Central memory CD8-positive, alpha-beta T cell (primary cell): ENCODE data around the gene CRYGN.

ENCODE experiments used
- ATAC-seq: fragments of 150-1000 bp; cut with Tn5 transposase; replicated peaks from 2 replicates; pipeline ENCODE4 v1.10.0; 2022; ENCODE audit warnings: mild to moderate bottlenecking, moderate FRiP score, moderate number of reproducible peaks; ENCODE audit not compliant: poor library complexity, severe bottlenecking; ENCODE audit errors: extremely low read depth
- DNase-seq, 2 donors: peaks; one replicate each; pipeline ENCODE4 v3.0.0; 2021; ENCODE audit warnings: low spot score in 2 of 2
- H3K27ac Mint-ChIP-seq: one replicate; pipeline ENCODE4 v1.8.0; 2022; ENCODE audit warnings: low read depth, mild to moderate bottlenecking, moderate library complexity, mixed read lengths
- H3K27me3 Mint-ChIP-seq: one replicate; pipeline ENCODE4 v1.8.0; 2022; ENCODE audit warnings: mixed read lengths
- H3K36me3 Mint-ChIP-seq: one replicate; pipeline ENCODE4 v1.8.0; 2022; ENCODE audit warnings: mild to moderate bottlenecking, moderate library complexity, mixed read lengths; ENCODE audit not compliant: insufficient read depth
- H3K4me1 Mint-ChIP-seq: one replicate; pipeline ENCODE4 v1.8.0; 2022; ENCODE audit warnings: mixed read lengths
- H3K4me3 Mint-ChIP-seq: one replicate; pipeline ENCODE4 v1.8.0; 2022; ENCODE audit warnings: mild to moderate bottlenecking, moderate library complexity, mixed read lengths
- H3K9me3 Mint-ChIP-seq: one replicate; pipeline ENCODE4 v1.8.0; 2022; ENCODE audit warnings: mixed read lengths

Gene CRYGN, protein sequence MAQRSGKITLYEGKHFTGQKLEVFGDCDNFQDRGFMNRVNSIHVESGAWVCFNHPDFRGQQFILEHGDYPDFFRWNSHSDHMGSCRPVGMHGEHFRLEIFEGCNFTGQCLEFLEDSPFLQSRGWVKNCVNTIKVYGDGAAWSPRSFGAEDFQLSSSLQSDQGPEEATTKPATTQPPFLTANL

DNA sequence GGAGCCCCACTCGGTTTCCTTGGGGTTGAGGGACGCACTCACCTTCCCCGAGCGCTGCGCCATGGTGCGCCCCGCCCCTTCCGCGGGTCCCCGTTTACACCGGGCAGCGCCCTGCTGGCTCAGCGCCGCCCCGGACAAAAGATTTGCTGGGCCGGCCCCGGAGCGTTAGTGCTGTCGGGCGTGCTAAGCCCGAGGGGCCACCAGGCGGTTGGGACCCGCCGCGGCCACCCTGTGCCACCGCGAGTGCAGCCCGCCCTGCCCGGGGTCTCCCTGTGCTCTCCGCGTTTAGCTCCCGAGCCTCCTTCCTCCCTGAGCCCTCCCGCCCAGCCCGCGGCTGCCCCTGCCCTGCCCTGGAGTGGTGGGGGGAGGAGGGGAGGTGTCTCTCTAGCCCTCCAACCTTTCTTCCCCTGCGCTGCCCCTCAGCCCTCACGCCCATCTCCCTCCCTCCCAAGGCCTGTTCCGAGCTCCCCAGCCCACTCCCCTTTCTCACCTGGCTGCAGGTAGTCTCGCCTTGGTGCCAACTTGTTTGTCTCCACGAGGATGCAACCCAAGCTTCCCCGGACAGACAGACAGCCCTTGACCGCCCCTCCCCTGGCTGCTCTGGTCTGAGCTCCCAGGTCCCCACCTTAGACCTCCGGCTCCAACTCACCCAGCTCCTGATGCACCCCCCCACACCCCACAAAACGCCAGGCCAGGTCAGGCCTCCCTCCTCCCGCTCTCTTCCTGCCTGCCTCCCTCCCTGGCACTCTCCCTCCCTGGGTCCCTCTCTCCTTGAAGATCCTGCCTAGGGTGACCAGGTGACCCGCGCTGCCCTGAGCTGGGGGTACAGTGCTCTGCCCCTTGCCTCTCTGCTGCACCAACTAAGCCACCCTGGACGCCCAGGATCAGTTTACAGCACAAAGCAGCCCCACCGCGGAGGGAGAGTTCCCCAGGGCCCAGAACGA is at the start of gene CRYGN:
TSS of gene CRYGN (minus strand) at position 287 of the 944 bp plus-strand sequence. CDS start at position 63, 224 bp downstream.
- no peak for ATAC-seq
- Mint-ChIP-seq H3K4me1 (peaks cover 15% of the 10 kb centered on the region), H3K27ac (peak within 1 kb of the TSS; percentile 79), H3K36me3 (no peaks in the 10 kb centered on the region), H3K27me3 (no peaks in the 10 kb centered on the region), H3K9me3 (no peaks in the 10 kb centered on the region), H3K4me3 (peak within 1 kb of the TSS; percentile 52)
- no peak for DNase-seq

DNA sequence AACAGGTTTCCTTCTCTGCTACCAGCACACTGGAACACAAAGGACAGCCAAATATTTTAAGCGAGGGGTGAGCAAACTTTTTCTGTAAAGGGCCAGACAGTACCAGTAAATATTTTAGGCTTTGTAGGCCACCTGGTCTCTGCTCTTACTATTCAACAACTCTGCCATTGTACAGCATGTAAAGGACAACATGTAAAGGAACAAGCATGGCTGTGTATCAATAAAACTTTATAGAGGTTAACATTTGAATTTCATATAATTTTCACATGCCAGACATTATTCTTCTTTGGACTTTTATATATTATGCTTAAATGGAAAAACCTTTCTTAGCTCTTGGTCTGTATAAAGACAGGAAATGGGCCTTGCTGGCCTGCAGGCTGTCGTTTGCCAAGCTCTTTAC is 49.6 kb upstream of the CRYGN start:
- no peak overlapping the region for H3K4me3 Mint-ChIP-seq
- peaks cover 48% of the 10 kb centered on the region for H3K4me1 Mint-ChIP-seq
- DNase-seq = no peak
- no peak overlapping the region for H3K27ac Mint-ChIP-seq
- ATAC-seq = no peak
- no peaks in the 10 kb centered on the region for H3K9me3 Mint-ChIP-seq
- no peaks in the 10 kb centered on the region for H3K27me3 Mint-ChIP-seq
- H3K36me3 Mint-ChIP-seq = peaks cover 27% of the 10 kb centered on the region

DNA sequence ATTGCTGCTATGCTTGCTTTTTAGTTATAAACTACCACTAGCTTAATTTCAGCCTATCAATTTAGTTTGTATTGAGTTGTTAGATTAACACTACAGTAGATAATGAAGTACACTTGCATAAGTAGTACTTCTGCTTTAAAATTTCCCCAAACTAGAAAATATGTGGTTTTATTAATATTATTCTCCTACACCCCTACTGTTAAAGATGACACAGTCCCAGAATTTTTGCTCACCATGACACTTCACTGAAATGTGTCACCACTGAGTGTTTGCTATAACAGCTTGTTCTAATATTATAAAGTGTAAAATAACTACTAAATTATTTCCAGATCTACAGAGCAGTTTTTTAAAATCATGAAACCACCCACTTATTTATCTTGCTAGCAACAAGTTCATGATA is 48.2 kb upstream of the CRYGN start:
- no peaks in the 10 kb centered on the region for H3K9me3 Mint-ChIP-seq

DNA sequence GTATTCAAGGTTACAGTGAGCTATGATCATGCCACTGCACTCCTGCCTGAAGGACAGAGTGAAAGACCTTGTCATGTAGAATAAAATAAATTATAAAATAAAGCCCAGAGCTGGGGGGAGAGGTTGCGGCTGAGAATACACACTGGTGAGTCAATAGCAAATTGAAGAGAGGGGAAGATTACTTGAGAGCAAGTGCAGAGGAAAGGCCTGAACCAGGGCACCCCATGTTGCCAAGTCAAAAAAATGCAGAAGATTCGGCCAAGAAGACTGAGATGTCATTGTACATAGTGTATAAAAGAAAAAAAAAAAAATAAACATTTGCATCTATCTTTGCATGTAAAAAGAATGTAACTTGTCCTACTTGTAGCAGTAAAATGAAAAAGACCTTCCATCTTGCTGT is 47.3 kb upstream of the CRYGN start:
- no peak for ATAC-seq
- H3K27ac Mint-ChIP-seq = peak overlapping the region; percentile 75
- no peak overlapping the region for H3K4me3 Mint-ChIP-seq
- no peaks in the 10 kb centered on the region for H3K9me3 Mint-ChIP-seq
- no peaks in the 10 kb centered on the region for H3K27me3 Mint-ChIP-seq
- H3K36me3 Mint-ChIP-seq = peaks cover 35% of the 10 kb centered on the region
- no peak for DNase-seq
- H3K4me1 Mint-ChIP-seq = peaks cover 45% of the 10 kb centered on the region

More for the DNA sequence above, 48.2 kb upstream of the CRYGN start:
- Mint-ChIP-seq H3K36me3 (peaks cover 31% of the 10 kb centered on the region), H3K27me3 (no peaks in the 10 kb centered on the region), H3K27ac (no peak overlapping the region), H3K4me1 (peaks cover 39% of the 10 kb centered on the region), H3K4me3 (no peak overlapping the region)
- DNase-seq = no peak
- ATAC-seq = no peak

DNA sequence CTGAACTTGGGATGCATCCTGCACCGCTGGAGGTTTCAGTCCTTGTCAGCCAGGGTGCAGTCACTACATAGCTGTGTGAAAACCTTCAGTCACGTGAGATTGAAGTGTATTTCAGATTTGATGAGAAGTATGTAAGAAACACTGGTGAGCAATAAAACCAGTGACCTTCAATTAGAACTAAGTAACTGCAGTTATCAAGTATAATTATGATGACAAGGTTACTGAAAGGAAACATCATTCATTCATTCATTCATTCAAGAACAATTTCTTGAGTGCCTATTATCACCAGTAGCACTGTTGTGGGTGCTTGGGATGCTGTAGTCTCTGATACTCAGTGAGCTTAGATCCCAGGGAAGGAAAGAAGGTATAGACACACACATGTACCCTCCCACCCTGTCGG is 46.1 kb upstream of the CRYGN start:
- no peak for DNase-seq
- Mint-ChIP-seq H3K27ac (peak overlapping the region; percentile 75), H3K27me3 (no peaks in the 10 kb centered on the region), H3K4me3 (no peak overlapping the region), H3K9me3 (no peaks in the 10 kb centered on the region), H3K4me1 (peaks cover 56% of the 10 kb centered on the region), H3K36me3 (peaks cover 43% of the 10 kb centered on the region)
- ATAC-seq = no peak

DNA sequence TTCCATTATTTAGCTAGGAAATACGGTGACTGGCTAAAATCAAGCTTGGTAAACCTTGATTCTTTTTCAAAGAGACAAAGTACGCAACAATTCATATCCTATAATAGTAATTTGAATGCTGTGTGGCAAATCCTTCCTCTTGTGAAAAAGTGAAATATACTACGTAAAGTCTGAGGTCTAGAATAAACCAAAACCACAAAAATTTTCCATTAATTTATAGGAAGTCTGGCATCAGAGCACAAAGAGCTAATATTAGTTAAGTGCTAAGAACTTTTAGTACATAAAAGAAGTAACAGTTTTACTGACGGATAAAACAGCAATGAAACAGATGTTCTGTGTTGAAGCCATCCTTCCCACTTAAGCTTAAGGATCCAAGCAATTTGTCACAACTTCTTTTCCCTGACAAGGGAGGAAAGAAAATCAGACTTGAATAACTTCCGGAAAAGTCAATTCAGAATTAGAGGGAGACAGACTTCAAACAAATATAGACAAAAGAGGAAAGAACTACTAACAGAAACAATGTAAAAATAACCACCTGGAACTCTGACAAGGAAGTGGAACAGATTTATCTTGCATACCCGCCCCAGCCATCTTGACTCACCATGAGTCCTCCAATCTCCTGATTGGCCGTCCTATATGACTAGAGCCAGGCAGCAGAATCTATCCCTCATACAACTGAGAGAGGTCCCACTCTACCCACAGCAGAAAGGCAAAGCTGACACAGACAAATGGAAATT is 45.2 kb upstream of the CRYGN start:
- no peak overlapping the region for H3K4me3 Mint-ChIP-seq
- peaks cover 52% of the 10 kb centered on the region for H3K4me1 Mint-ChIP-seq
- H3K36me3 Mint-ChIP-seq = peaks cover 40% of the 10 kb centered on the region
- H3K27ac Mint-ChIP-seq = no peak overlapping the region
- no peak for ATAC-seq
- no peaks in the 10 kb centered on the region for H3K9me3 Mint-ChIP-seq
- no peak for DNase-seq
- no peaks in the 10 kb centered on the region for H3K27me3 Mint-ChIP-seq

DNA sequence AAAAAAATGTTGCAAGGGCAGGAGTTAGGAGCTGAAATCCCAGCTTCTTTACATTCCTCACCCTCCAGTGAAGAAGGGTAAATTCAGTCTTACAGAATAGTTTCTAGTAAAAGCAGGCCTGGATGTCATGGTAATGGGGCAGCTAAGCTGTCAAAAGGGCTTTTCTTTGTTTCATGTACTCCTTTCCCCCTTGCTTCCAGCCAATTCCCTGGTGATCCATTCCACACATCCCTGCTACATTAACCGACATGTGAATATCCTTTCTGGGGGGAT is 43.7 kb upstream of the CRYGN start:
- DNase-seq = no peak
- Mint-ChIP-seq H3K27me3 (no peaks in the 10 kb centered on the region), H3K4me3 (no peak overlapping the region), H3K4me1 (peaks cover 53% of the 10 kb centered on the region), H3K9me3 (no peaks in the 10 kb centered on the region), H3K27ac (peak overlapping the region; percentile 14), H3K36me3 (peaks cover 42% of the 10 kb centered on the region)
- ATAC-seq = no peak

DNA sequence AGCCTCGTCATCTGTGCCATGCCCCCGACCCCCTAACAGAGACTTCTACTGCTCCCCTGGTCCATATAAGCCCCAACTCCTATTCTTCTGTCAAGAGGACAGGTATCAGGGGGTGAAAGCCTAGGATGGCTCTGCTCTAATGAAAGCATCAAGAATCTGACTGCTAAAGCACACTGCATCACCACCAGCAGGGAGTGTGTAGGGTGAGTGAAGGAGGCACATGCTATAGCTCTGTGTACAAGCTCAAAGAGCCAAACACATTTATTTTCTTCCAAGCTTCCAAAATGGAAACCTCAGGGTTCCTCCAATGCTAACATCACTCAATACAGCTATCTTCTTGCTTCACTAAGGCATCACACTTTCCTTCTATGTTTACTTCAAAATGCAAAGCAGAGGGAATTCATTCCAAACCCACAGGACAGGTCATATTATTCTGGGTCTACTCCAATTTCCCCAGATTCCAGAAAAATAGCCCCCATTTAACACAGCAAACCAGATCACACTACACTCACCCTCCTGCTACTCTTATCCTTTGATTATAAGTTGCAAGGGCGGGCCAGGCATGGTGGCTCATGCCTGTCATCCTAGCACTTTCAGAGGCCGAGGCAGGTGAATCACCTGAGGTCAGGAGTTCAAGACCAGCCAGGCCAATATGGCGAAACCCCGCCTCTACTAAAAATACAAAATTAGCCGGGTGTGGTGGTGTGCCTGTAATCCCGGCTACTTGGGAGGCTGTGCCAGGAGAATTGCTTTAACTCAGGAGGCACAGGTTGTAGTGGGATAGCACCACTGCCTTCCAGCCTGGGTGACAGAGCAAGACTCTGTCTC is 43.2 kb upstream of the CRYGN start:
- H3K27me3 Mint-ChIP-seq = no peaks in the 10 kb centered on the region
- H3K36me3 Mint-ChIP-seq = peaks cover 42% of the 10 kb centered on the region
- no peak overlapping the region for H3K4me3 Mint-ChIP-seq
- no peak for DNase-seq
- H3K4me1 Mint-ChIP-seq = peaks cover 52% of the 10 kb centered on the region
- peak overlapping the region; percentile 30 for H3K27ac Mint-ChIP-seq
- no peak for ATAC-seq
- no peaks in the 10 kb centered on the region for H3K9me3 Mint-ChIP-seq

DNA sequence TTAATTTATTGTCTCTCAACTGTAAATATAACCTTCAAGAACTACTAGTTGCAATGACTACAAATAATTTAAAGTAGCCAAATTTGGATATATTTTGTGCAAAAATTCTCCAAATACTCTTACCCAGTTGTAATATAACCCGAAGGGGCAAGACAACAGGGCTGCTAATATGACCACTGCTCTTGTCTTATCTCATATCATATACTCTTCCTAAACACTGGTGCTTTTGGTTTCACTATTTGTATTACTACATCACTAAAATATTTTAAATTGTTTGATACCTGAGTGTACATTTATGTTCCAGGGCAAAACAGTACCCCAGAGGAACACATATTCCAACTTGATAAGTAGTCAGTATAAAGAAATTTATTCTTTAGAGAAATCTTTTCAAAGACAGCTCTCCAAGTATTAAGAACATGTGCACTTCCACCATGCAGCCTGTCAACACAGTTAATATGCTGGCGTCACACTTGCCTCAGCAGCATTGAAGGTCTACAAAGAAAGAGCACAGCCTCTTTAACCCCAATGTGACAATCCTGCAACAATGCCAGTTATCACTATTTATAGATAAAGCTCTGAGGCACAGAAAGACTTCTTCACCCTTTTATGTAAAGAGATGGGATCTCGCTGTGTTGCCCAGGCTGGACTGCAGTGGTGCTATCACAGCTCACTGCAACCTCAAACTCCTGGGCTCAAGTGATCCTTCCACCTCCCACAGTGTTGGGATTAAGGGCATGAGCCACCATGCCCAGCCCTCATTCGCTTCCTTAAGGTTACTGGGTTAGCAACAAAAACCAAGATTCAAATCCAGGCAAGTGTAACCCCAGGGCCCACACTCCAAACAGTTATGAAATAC is 41.9 kb upstream of the CRYGN start:
- Mint-ChIP-seq H3K36me3 (peaks cover 42% of the 10 kb centered on the region), H3K27ac (peak overlapping the region; percentile 44), H3K4me1 (peaks cover 50% of the 10 kb centered on the region), H3K9me3 (no peaks in the 10 kb centered on the region), H3K27me3 (no peaks in the 10 kb centered on the region), H3K4me3 (no peak overlapping the region)
- DNase-seq = no peak
- no peak for ATAC-seq

DNA sequence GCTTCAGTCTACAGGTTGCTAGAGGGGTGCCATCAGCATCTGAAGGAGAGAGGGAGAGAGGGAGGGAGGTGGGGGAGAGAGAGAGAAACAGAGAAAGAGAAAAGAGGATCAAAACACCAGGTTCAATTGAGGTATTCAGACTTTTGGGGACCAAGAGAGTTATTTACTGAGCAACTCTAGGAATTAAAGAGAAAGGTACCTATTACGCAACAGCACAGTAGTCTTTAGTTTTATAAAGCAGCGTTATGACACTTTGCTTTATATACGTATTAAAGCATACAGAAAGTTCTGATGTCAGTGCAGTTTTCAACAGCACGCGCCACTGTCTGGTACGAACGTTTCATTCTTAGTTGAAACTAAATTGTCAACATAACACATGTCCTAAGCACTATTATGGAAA is 37.9 kb upstream of the CRYGN start:
- H3K36me3 Mint-ChIP-seq = peaks cover 26% of the 10 kb centered on the region
- no peak overlapping the region for H3K27ac Mint-ChIP-seq
- ATAC-seq (no peak), DNase-seq (no peak)
- no peaks in the 10 kb centered on the region for H3K9me3 Mint-ChIP-seq
- no peak overlapping the region for H3K4me3 Mint-ChIP-seq
- no peaks in the 10 kb centered on the region for H3K27me3 Mint-ChIP-seq
- peaks cover 41% of the 10 kb centered on the region for H3K4me1 Mint-ChIP-seq

DNA sequence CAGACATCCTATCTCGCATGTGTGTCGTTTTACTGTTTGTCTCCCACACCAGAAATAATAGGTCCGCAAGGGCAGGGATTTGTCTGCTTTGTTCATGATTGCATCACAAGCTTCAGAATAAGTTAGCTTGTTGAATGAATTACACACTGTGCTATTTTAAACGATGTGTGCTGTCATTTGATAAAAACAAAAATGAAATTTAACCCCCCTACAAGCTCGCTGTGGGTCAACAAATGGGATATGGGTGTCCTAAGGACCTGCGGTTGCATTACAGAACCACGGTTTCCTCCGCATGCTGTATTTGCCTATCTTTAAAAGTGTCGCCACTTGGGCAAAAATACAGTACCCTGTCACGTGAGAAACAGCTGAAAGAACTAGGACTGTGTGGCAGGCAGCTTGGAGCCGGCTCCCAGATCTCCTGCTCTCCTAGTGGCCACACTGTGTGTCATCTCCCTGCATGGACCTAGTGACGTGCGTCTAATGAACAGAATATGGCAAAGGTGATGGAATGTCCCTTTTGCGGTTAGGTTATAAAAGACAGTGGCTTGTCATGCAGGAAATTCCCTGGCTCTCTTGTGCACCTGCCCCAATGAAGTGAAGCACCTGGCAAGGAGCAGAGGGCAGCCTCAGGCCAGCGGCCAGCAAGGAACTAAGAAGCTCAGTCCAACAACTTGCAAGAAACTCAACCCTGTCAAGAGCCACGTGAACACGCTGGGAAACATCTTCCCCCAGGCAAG is 32.9 kb upstream of the CRYGN start:
- H3K27ac Mint-ChIP-seq = peak overlapping the region; percentile 62
- H3K4me1 Mint-ChIP-seq = peaks cover 49% of the 10 kb centered on the region
- H3K4me3 Mint-ChIP-seq = peak overlapping the region; percentile 35
- H3K36me3 Mint-ChIP-seq = peaks cover 30% of the 10 kb centered on the region
- DNase-seq (no peak), ATAC-seq (peak; percentile 21)
- no peaks in the 10 kb centered on the region for H3K9me3 Mint-ChIP-seq
- no peaks in the 10 kb centered on the region for H3K27me3 Mint-ChIP-seq
